Upper lobe of left lung (tissue), 4 donors: Measurements from ENCODE around the gene GRB10.

Source experiments
- CTCF ChIP-seq, 6 experiments: fragments of 450-650 bp in 4 of 6; fragments of 200-600 bp in 2 of 6; sonication (generic) in 2 of 6; IDR thresholded peaks; one replicate each; pipeline ENCODE4 v1.5.1; 2016 to 2019; ENCODE audit warnings: antibody characterized with exemption in 6 of 6
- POLR2A ChIP-seq, 4 donors: fragments of 450-650 bp; IDR thresholded peaks; one replicate each; pipeline ENCODE4 v1.5.1; 2016 to 2017; ENCODE audit warnings: antibody characterized with exemption in 4 of 4, mild to moderate bottlenecking in 2 of 4

- TF ChIP-seq POLR2A (IDR thresholded peaks at IDR 0.05) (no peak), CTCF (IDR thresholded peaks at IDR 0.05) (no peak)
Observed at GRCh38 chr7:50596484-50596883, 186.2 kb downstream of the GRB10 start.
